ENCODE data around the gene ADAMTS5.

DNA sequence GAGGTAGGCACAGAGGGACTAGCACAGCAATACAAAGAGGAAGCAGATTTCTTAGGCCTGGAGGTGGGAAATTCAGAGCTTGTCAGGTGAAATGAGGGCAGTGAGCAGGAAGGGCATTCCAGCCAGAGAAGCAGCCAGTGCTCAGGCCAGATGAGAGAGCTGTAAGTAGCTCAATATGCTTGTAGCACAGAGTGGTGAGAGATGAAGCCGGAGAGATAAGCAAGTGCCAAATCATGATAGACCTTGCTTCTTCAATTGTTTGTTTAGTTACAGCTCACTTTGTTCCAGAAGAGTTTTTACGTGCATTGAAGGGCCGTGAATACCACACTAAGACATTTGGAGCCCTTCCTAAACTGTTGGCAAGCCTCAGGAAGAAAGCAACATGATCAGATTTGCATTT lies 79.6 kb downstream of the ADAMTS5 start:
- TF ChIP-seq, protein P1, sequence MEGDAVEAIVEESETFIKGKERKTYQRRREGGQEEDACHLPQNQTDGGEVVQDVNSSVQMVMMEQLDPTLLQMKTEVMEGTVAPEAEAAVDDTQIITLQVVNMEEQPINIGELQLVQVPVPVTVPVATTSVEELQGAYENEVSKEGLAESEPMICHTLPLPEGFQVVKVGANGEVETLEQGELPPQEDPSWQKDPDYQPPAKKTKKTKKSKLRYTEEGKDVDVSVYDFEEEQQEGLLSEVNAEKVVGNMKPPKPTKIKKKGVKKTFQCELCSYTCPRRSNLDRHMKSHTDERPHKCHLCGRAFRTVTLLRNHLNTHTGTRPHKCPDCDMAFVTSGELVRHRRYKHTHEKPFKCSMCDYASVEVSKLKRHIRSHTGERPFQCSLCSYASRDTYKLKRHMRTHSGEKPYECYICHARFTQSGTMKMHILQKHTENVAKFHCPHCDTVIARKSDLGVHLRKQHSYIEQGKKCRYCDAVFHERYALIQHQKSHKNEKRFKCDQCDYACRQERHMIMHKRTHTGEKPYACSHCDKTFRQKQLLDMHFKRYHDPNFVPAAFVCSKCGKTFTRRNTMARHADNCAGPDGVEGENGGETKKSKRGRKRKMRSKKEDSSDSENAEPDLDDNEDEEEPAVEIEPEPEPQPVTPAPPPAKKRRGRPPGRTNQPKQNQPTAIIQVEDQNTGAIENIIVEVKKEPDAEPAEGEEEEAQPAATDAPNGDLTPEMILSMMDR (conservative IDR thresholded peaks at IDR 0.05 in 1 of 2, IDR thresholded peaks at IDR 0.05 in 1 of 2; ENCODE audit: extremely low read depth in 1 of 2, insufficient read depth in 1 of 2, low read depth in 1 of 2, low read length in 2 of 2), result no peak
- TF ChIP-seq EZH2 (IDR thresholded peaks at IDR 0.05; ENCODE audit: borderline replicate concordance, low read length), result no peak
